ENCODE data around the gene JMJD8. TPM values are rescaled to one million over a fixed set of nuclear protein-coding genes. Genes with fewer than 3 reads are reported as not detected.
A peak's percentile ranks its signal among the peaks of the same experiment; 100 is the strongest.

JMJD8 gene
- total and polyA plus RNA-seq, 10 of the 15 experiments (the other 5 are each of a cell fraction or from before 2014, with no cell fraction given) = 1.00 to 50.4 (median 30.7) TPM

- TF ChIP-seq IKZF2 (IDR thresholded peaks at IDR 0.05) (no peak), NFYB (IDR thresholded peaks at IDR 0.05; ENCODE audit: insufficient read depth, low read depth, low read length) (no peak), HDGF (IDR thresholded peaks at IDR 0.05) (no peak), PAX5 (IDR thresholded peaks at IDR 0.05; ENCODE audit: borderline replicate concordance, low read depth, low read length) (peak; percentile 36; the same call in 1 of the 2 replicates), MEF2B (IDR thresholded peaks at IDR 0.05; ENCODE audit: partially characterized antibody, poor library complexity, severe bottlenecking) (no peak), CBX5 (IDR thresholded peaks at IDR 0.05; ENCODE audit: low read depth) (no peak), MXI1 (IDR thresholded peaks at IDR 0.05; ENCODE audit: low read depth, low read length) (peak; percentile 23; the same call in 1 of the 2 replicates), MEF2A (IDR thresholded peaks at IDR 0.05; ENCODE audit: insufficient read depth, low read depth, low read length) (peak; percentile 81; the same call in 1 of the 2 replicates), CHD2 (IDR thresholded peaks at IDR 0.05; ENCODE audit: borderline replicate concordance, low read depth, low read length) (peak; percentile 58; the same call in 1 of the 2 replicates), SKIL (IDR thresholded peaks at IDR 0.05; ENCODE audit: low read depth, poor library complexity, severe bottlenecking) (no peak), ASH2L (IDR thresholded peaks at IDR 0.05; ENCODE audit: borderline replicate concordance, low read depth) (no peak), GATAD2B (conservative IDR thresholded peaks at IDR 0.05; ENCODE audit: low read depth) (peak; percentile 78; the same call in 1 of the 2 replicates), TAF1 (IDR thresholded peaks at IDR 0.05; ENCODE audit: borderline replicate concordance, low read depth, low read length) (peak; percentile 77; the same call in 1 of the 2 replicates), SIN3A (IDR thresholded peaks at IDR 0.05; ENCODE audit: low read depth, low read length) (no peak), RFX5 (IDR thresholded peaks at IDR 0.05; ENCODE audit: low read depth, low read length) (no peak), NBN (IDR thresholded peaks at IDR 0.05) (no peak)
- TF ChIP-seq, protein P1, sequence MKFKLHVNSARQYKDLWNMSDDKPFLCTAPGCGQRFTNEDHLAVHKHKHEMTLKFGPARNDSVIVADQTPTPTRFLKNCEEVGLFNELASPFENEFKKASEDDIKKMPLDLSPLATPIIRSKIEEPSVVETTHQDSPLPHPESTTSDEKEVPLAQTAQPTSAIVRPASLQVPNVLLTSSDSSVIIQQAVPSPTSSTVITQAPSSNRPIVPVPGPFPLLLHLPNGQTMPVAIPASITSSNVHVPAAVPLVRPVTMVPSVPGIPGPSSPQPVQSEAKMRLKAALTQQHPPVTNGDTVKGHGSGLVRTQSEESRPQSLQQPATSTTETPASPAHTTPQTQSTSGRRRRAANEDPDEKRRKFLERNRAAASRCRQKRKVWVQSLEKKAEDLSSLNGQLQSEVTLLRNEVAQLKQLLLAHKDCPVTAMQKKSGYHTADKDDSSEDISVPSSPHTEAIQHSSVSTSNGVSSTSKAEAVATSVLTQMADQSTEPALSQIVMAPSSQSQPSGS (IDR thresholded peaks at IDR 0.05; ENCODE audit: low read length) = no peak
- TF ChIP-seq, protein P2, sequence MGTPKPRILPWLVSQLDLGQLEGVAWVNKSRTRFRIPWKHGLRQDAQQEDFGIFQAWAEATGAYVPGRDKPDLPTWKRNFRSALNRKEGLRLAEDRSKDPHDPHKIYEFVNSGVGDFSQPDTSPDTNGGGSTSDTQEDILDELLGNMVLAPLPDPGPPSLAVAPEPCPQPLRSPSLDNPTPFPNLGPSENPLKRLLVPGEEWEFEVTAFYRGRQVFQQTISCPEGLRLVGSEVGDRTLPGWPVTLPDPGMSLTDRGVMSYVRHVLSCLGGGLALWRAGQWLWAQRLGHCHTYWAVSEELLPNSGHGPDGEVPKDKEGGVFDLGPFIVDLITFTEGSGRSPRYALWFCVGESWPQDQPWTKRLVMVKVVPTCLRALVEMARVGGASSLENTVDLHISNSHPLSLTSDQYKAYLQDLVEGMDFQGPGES (IDR thresholded peaks at IDR 0.05) = no peak
- TF ChIP-seq, protein P3, sequence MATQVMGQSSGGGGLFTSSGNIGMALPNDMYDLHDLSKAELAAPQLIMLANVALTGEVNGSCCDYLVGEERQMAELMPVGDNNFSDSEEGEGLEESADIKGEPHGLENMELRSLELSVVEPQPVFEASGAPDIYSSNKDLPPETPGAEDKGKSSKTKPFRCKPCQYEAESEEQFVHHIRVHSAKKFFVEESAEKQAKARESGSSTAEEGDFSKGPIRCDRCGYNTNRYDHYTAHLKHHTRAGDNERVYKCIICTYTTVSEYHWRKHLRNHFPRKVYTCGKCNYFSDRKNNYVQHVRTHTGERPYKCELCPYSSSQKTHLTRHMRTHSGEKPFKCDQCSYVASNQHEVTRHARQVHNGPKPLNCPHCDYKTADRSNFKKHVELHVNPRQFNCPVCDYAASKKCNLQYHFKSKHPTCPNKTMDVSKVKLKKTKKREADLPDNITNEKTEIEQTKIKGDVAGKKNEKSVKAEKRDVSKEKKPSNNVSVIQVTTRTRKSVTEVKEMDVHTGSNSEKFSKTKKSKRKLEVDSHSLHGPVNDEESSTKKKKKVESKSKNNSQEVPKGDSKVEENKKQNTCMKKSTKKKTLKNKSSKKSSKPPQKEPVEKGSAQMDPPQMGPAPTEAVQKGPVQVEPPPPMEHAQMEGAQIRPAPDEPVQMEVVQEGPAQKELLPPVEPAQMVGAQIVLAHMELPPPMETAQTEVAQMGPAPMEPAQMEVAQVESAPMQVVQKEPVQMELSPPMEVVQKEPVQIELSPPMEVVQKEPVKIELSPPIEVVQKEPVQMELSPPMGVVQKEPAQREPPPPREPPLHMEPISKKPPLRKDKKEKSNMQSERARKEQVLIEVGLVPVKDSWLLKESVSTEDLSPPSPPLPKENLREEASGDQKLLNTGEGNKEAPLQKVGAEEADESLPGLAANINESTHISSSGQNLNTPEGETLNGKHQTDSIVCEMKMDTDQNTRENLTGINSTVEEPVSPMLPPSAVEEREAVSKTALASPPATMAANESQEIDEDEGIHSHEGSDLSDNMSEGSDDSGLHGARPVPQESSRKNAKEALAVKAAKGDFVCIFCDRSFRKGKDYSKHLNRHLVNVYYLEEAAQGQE (IDR thresholded peaks at IDR 0.05; ENCODE audit: low read depth, low read length) = no peak
Measured at GRCh38 chr16:667780-668518, 16.2 kb downstream of the JMJD8 start, which contains the start of gene RHOT2 (continued).
